ENCODE results near the gene RSPH1. TPM values are rescaled to one million over a fixed set of nuclear protein-coding genes. Genes with fewer than 3 reads are reported as not detected.

Gene RSPH1
- total RNA-seq, 2 experiments from 2014 or later = 0.34 to 0.38 TPM

GRCh38 chr21:42530167-42530518, 34.1 kb upstream of the RSPH1 start:
- Histone ChIP-seq H3K9me3 (ENCODE audit: control insufficient read depth in 1 of 2, insufficient read depth in 1 of 2, low read length in 2 of 2) (no peaks in the 10 kb centered on the region), H3K4me1 (ENCODE audit: insufficient read depth, low read length) (peaks cover 38% of the 10 kb centered on the region), H3K36me3 (ENCODE audit: insufficient read depth, low read length) (peaks cover 31% of the 10 kb centered on the region), H3K4me3 (ENCODE audit: low read length) (no peak overlapping the region), H3K27ac (ENCODE audit: low read depth in 1 of 2, low read length in 2 of 2) (no peak overlapping the region), H3K27me3 (ENCODE audit: control insufficient read depth in 1 of 2, insufficient read depth in 2 of 2, low read length in 2 of 2) (no peaks in the 10 kb centered on the region)
- H3K4me3 Mint-ChIP-seq = no peak overlapping the region
- ChIA-PET POLR2A (no interaction called here), CTCF (no interaction called here)
- peaks cover 44% of the 10 kb centered on the region for H3K36me3 Mint-ChIP-seq (ENCODE audit: low read depth)
- no peak overlapping the region for H3K27ac Mint-ChIP-seq
- H3K9me3 Mint-ChIP-seq = no peaks in the 10 kb centered on the region
- intact Hi-C loops (cut with DNase I, micrococcal nuclease) = no loop called here
- TF ChIP-seq, protein P1, sequence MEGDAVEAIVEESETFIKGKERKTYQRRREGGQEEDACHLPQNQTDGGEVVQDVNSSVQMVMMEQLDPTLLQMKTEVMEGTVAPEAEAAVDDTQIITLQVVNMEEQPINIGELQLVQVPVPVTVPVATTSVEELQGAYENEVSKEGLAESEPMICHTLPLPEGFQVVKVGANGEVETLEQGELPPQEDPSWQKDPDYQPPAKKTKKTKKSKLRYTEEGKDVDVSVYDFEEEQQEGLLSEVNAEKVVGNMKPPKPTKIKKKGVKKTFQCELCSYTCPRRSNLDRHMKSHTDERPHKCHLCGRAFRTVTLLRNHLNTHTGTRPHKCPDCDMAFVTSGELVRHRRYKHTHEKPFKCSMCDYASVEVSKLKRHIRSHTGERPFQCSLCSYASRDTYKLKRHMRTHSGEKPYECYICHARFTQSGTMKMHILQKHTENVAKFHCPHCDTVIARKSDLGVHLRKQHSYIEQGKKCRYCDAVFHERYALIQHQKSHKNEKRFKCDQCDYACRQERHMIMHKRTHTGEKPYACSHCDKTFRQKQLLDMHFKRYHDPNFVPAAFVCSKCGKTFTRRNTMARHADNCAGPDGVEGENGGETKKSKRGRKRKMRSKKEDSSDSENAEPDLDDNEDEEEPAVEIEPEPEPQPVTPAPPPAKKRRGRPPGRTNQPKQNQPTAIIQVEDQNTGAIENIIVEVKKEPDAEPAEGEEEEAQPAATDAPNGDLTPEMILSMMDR (IDR thresholded peaks at IDR 0.05) = no peak
- DNase-seq (peak in 1 of 14 experiments; percentile 11), ATAC-seq (ENCODE audit: poor library complexity) (no peak)
- H3K27me3 Mint-ChIP-seq = no peaks in the 10 kb centered on the region
- peaks cover 57% of the 10 kb centered on the region for H3K4me1 Mint-ChIP-seq (ENCODE audit: low read depth)

GRCh38 chr21:42527489-42528158, 31.6 kb upstream of the RSPH1 start:
- TF ChIP-seq, protein P1 (IDR thresholded peaks at IDR 0.05) = no peak
- peak overlapping the region; percentile 77 for H3K27ac Mint-ChIP-seq
- no peaks in the 10 kb centered on the region for H3K27me3 Mint-ChIP-seq
- intact Hi-C loops (cut with DNase I, micrococcal nuclease) = loop anchor here in 1 of 2 experiments (5.0 kb wide), 1 partner anchor 65 kb away; no protein-coding TSS in a partner anchor
- ATAC-seq (ENCODE audit: poor library complexity) (peak; percentile 90), DNase-seq (peak; percentile 30 to 91 (median 56))
- H3K4me1 ChIP-seq (ENCODE audit: insufficient read depth, low read length) = peaks cover 40% of the 10 kb centered on the region
- peak overlapping the region; percentile 30 to 78 for H3K27ac ChIP-seq (ENCODE audit: low read depth in 1 of 2, low read length in 2 of 2)
- H3K36me3 ChIP-seq (ENCODE audit: insufficient read depth, low read length) = peaks cover 33% of the 10 kb centered on the region
- peak overlapping the region; percentile 34 for H3K4me3 ChIP-seq (ENCODE audit: low read length)
- no peaks in the 10 kb centered on the region for H3K9me3 ChIP-seq (ENCODE audit: control insufficient read depth in 1 of 2, insufficient read depth in 1 of 2, low read length in 2 of 2)
- no peaks in the 10 kb centered on the region for H3K27me3 ChIP-seq (ENCODE audit: control insufficient read depth in 1 of 2, insufficient read depth in 2 of 2, low read length in 2 of 2)
- H3K9me3 Mint-ChIP-seq = no peaks in the 10 kb centered on the region
- CTCF ChIA-PET = interaction anchor here (1.4 to 1.5 kb wide), 2 partner anchors 13 to 116 kb away, joined by 3 to 4 read pairs; no protein-coding TSS in a partner anchor
- peak overlapping the region; percentile 77 for H3K4me3 Mint-ChIP-seq
- H3K4me1 Mint-ChIP-seq (ENCODE audit: low read depth) = peaks cover 62% of the 10 kb centered on the region
- POLR2A ChIA-PET = interaction anchor here (1.1 to 3.1 kb wide), 7 partner anchors 9 to 632 kb away, joined by 3 to 50 read pairs (median 7); partner anchors contain the start of genes SLC37A1 and UBASH3A
- H3K36me3 Mint-ChIP-seq (ENCODE audit: low read depth) = peaks cover 49% of the 10 kb centered on the region

DNA sequence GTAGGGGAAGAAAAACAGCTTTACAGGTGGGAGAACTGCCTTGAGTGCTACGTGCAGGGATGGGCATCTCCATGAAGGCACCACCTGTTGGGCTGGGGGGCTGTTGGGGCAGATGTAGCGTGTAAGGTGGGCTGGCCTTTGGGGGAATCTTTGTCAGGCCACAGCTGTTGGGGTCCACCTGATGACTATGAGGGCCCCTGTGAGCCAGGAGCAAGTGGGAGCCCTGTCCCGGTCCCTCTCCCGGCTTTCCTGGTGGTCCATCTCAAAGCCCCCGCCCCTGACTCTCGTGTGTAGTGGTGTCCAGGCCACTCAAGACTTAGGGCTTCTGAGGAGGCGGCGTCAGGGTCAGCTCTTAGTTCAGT, 31.1 kb upstream of the RSPH1 start:
- Histone ChIP-seq H3K4me1 (ENCODE audit: insufficient read depth, low read length) (peaks cover 40% of the 10 kb centered on the region), H3K27me3 (ENCODE audit: control insufficient read depth in 1 of 2, insufficient read depth in 2 of 2, low read length in 2 of 2) (no peaks in the 10 kb centered on the region), H3K36me3 (ENCODE audit: insufficient read depth, low read length) (peaks cover 31% of the 10 kb centered on the region), H3K27ac (ENCODE audit: low read depth in 1 of 2, low read length in 2 of 2) (peak overlapping the region in 1 of 2 donors; percentile 78), H3K9me3 (ENCODE audit: control insufficient read depth in 1 of 2, insufficient read depth in 1 of 2, low read length in 2 of 2) (no peaks in the 10 kb centered on the region), H3K4me3 (ENCODE audit: low read length) (peak overlapping the region; percentile 34)
- peaks cover 63% of the 10 kb centered on the region for H3K4me1 Mint-ChIP-seq (ENCODE audit: low read depth)
- POLR2A ChIA-PET = interaction anchor here (1.1 to 3.1 kb wide), 6 partner anchors 10 to 631 kb away, joined by 3 to 50 read pairs (median 8); partner anchors contain the start of genes SLC37A1 and UBASH3A
- H3K27ac Mint-ChIP-seq = peak overlapping the region; percentile 77
- CTCF ChIA-PET = interaction anchor here (1.4 kb wide), 1 partner anchor 13 kb away, joined by 3 read pairs; no protein-coding TSS in a partner anchor
- no peaks in the 10 kb centered on the region for H3K27me3 Mint-ChIP-seq
- ATAC-seq (ENCODE audit: poor library complexity) (no peak), DNase-seq (no peak)
- intact Hi-C loops (cut with DNase I, micrococcal nuclease) = loop anchor here in 1 of 2 experiments (5.0 kb wide), 1 partner anchor 65 kb away; no protein-coding TSS in a partner anchor
- H3K4me3 Mint-ChIP-seq = peak overlapping the region; percentile 9
- TF ChIP-seq, protein P1 (IDR thresholded peaks at IDR 0.05) = no peak
- H3K9me3 Mint-ChIP-seq = no peaks in the 10 kb centered on the region
- H3K36me3 Mint-ChIP-seq (ENCODE audit: low read depth) = peaks cover 48% of the 10 kb centered on the region

Measured in CD4-positive, alpha-beta T cell (primary cell).